Measurements from ENCODE around the gene TEAD2.

TEAD2 gene

GRCh38 chr19:49407482-49408015 lies 45.3 kb upstream of the TEAD2 start:
- TF ChIP-seq CTCF (IDR thresholded peaks at IDR 0.05; ENCODE audit: poor library complexity, severe bottlenecking) = no peak
- Histone ChIP-seq H3K4me3 (ENCODE audit: severe bottlenecking) (no peak overlapping the region), H3K27ac (ENCODE audit: poor library complexity, severe bottlenecking) (no peak overlapping the region), H3K9me3 (ENCODE audit: severe bottlenecking) (no peaks in the 10 kb centered on the region), H3K27me3 (ENCODE audit: insufficient read depth, poor library complexity, severe bottlenecking) (no peaks in the 10 kb centered on the region), H3K36me3 (ENCODE audit: low read depth) (no peaks in the 10 kb centered on the region), H3K4me1 (ENCODE audit: insufficient read depth, poor library complexity, severe bottlenecking) (peaks cover 5% of the 10 kb centered on the region)
- no peak for ATAC-seq (ENCODE audit: low read depth)
- DNase-seq (ENCODE audit: low spot score) = no peak

- no peak for TF ChIP-seq CTCF (IDR thresholded peaks at IDR 0.05; ENCODE audit: poor library complexity, severe bottlenecking)
- Histone ChIP-seq H3K36me3 (ENCODE audit: low read depth) (no peaks in the 10 kb centered on the region), H3K27me3 (ENCODE audit: insufficient read depth, poor library complexity, severe bottlenecking) (no peaks in the 10 kb centered on the region), H3K27ac (ENCODE audit: poor library complexity, severe bottlenecking) (no peak overlapping the region), H3K4me3 (ENCODE audit: severe bottlenecking) (no peak overlapping the region), H3K4me1 (ENCODE audit: insufficient read depth, poor library complexity, severe bottlenecking) (peaks cover 5% of the 10 kb centered on the region), H3K9me3 (ENCODE audit: severe bottlenecking) (no peaks in the 10 kb centered on the region)
- ATAC-seq (ENCODE audit: low read depth) (no peak), DNase-seq (ENCODE audit: low spot score) (no peak)
Measured at GRCh38 chr19:49407079-49407478, 44.9 kb upstream of the TEAD2 start.

GRCh38 chr19:49403404-49404187 lies 41.4 kb upstream of the TEAD2 start:
- Histone ChIP-seq H3K4me1 (ENCODE audit: insufficient read depth, poor library complexity, severe bottlenecking) (peaks cover 5% of the 10 kb centered on the region), H3K4me3 (ENCODE audit: severe bottlenecking) (no peak overlapping the region), H3K27ac (ENCODE audit: poor library complexity, severe bottlenecking) (peak overlapping the region; percentile 44)

GRCh38 chr19:49400029-49400428 lies 37.8 kb upstream of the TEAD2 start:
- Histone ChIP-seq H3K27ac (ENCODE audit: poor library complexity, severe bottlenecking) (no peak overlapping the region), H3K4me3 (ENCODE audit: severe bottlenecking) (no peak overlapping the region), H3K36me3 (ENCODE audit: low read depth) (no peaks in the 10 kb centered on the region), H3K4me1 (ENCODE audit: insufficient read depth, poor library complexity, severe bottlenecking) (peaks cover 5% of the 10 kb centered on the region), H3K9me3 (ENCODE audit: severe bottlenecking) (no peaks in the 10 kb centered on the region), H3K27me3 (ENCODE audit: insufficient read depth, poor library complexity, severe bottlenecking) (no peaks in the 10 kb centered on the region)
- ATAC-seq (ENCODE audit: low read depth) (no peak), DNase-seq (ENCODE audit: low spot score) (no peak)
- no peak for TF ChIP-seq CTCF (IDR thresholded peaks at IDR 0.05; ENCODE audit: poor library complexity, severe bottlenecking)

More at GRCh38 chr19:49403404-49404187, 41.4 kb upstream of the TEAD2 start:
- TF ChIP-seq CTCF (IDR thresholded peaks at IDR 0.05; ENCODE audit: poor library complexity, severe bottlenecking) = no peak
- DNase-seq (ENCODE audit: low spot score) = no peak
- Histone ChIP-seq H3K36me3 (ENCODE audit: low read depth) (no peaks in the 10 kb centered on the region), H3K9me3 (ENCODE audit: severe bottlenecking) (no peaks in the 10 kb centered on the region), H3K27me3 (ENCODE audit: insufficient read depth, poor library complexity, severe bottlenecking) (no peaks in the 10 kb centered on the region)
- peak; percentile 96 for ATAC-seq (ENCODE audit: low read depth)

GRCh38 chr19:49398931-49399330 lies 36.7 kb upstream of the TEAD2 start:
- H3K27me3 ChIP-seq (ENCODE audit: insufficient read depth, poor library complexity, severe bottlenecking) = no peaks in the 10 kb centered on the region
- H3K36me3 ChIP-seq (ENCODE audit: low read depth) = no peaks in the 10 kb centered on the region
- H3K4me3 ChIP-seq (ENCODE audit: severe bottlenecking) = no peak overlapping the region
- TF ChIP-seq CTCF (IDR thresholded peaks at IDR 0.05; ENCODE audit: poor library complexity, severe bottlenecking) = no peak
- ATAC-seq (ENCODE audit: low read depth) (no peak), DNase-seq (ENCODE audit: low spot score) (no peak)
- peaks cover 5% of the 10 kb centered on the region for H3K4me1 ChIP-seq (ENCODE audit: insufficient read depth, poor library complexity, severe bottlenecking)
- no peak overlapping the region for H3K27ac ChIP-seq (ENCODE audit: poor library complexity, severe bottlenecking)
- H3K9me3 ChIP-seq (ENCODE audit: severe bottlenecking) = no peaks in the 10 kb centered on the region

Data from RWPE2 (cell line).